Testis (tissue), 3 donors: Measurements from ENCODE around the gene DPRX. TPM values are rescaled to one million over a fixed set of nuclear protein-coding genes. Genes with fewer than 3 reads are reported as not detected.
"Not testable (repeated sequence)": the region's sequence is repeated elsewhere in the genome, so short reads cannot be mapped to it uniquely, and the experiment has no call there.

Experiments used
- DNase-seq: peaks from one replicate; pipeline ENCODE4 v3.0.0-alpha.2; 2019
- H3K27ac ChIP-seq, 2 donors: fragments of 200-600 bp; sonication (generic); one replicate each; pipeline ENCODE4 v1.5.1; 2019
- H3K27me3 ChIP-seq: fragments of 200-600 bp; sonication (generic); one replicate; pipeline ENCODE4 v1.5.1; 2019
- H3K36me3 ChIP-seq: fragments of 200-600 bp; sonication (generic); one replicate; pipeline ENCODE4 v1.5.1; 2017; ENCODE audit warnings: low read depth; ENCODE audit errors: missing control alignments
- H3K4me1 ChIP-seq: fragments of 200-600 bp; sonication (generic); one replicate; pipeline ENCODE4 v1.5.1; 2019
- H3K4me3 ChIP-seq, 2 donors: fragments of 200-600 bp; sonication (generic); one replicate each; pipeline ENCODE4 v1.5.1; 2017 to 2019
- H3K9me3 ChIP-seq: fragments of 200-600 bp; sonication (generic); one replicate; pipeline ENCODE4 v1.5.1; 2017
- CTCF ChIP-seq, 3 experiments: fragments of 450-650 bp in 2 of 3; fragments of 200-600 bp in 1 of 3; sonication (generic) in 1 of 3; IDR thresholded peaks; one replicate each; pipeline ENCODE4 v1.5.1; 2016 to 2019; ENCODE audit warnings: antibody characterized with exemption in 3 of 3, mild to moderate bottlenecking in 2 of 3, moderate library complexity in 1 of 3
- POLR2A ChIP-seq: fragments of 450-650 bp; IDR thresholded peaks from one replicate; pipeline ENCODE4 v1.6.1; 2017; ENCODE audit warnings: antibody characterized with exemption, mild to moderate bottlenecking, moderate library complexity
- WGBS, 2 donors: methylation state at CpG; one replicate each; pipeline ENCODE4 v1.1.5; 2018; 5-methylcytosine and 5-hydroxymethylcytosine counted together
- intact Hi-C: fragments of 100-400 bp; cut with DNase I; formaldehyde crosslinking; loops from one replicate; pipeline ENCODE4 v1.15.1; 2023; ENCODE audit warnings: low total_unique reads
- microRNA counts, 2 donors: library from miRNA; unstranded; fragments of <30 nt; microRNA quantifications; one replicate each; lab custom pipeline; 2016
- microRNA-seq, 2 donors: library from miRNA; unstranded; fragments of <30 nt; microRNA quantifications; one replicate each; pipeline ENCODE4, GENCODE V29; 2016; ENCODE audit warnings: borderline number of aligned reads in 2 of 2, borderline replicate concordance in 1 of 2
- polyA plus RNA-seq: library from polyadenylated mRNA; stranded (reverse); fragments of 350-450 nt; fragmentation: Illumina TruSeq; extraction: RNeasy Lipid Tissue Mini Kit (QIAGEN cat#74804); gene quantifications from one replicate; pipeline ENCODE4 v1.2.3, GENCODE V29; 2014; ENCODE audit warnings: low read depth, low replicate concordance; ENCODE audit not compliant: insufficient read depth
- small RNA-seq, 2 donors: library from RNA; depleted of rRNA; stranded (forward); fragments of <200 nt; gene quantifications; one replicate each; pipeline ENCODE3, GENCODE V24; 2016
- total RNA-seq, 2 donors: library from RNA; depleted of rRNA; stranded (reverse); fragments of >200 nt; gene quantifications; one replicate each; pipeline ENCODE4 v1.2.3, GENCODE V29; 2016

The DPRX gene
- total and polyA plus RNA-seq, 3 donors from 2014 or later, result not detected

GRCh38 chr19:53664760-53665159 lies 33.0 kb downstream of the DPRX start:
- DNase-seq, result no peak
- TF ChIP-seq CTCF (IDR thresholded peaks at IDR 0.05), result no peak
- no peak for TF ChIP-seq POLR2A
- no peaks in the 10 kb centered on the region for H3K36me3 ChIP-seq
- WGBS, 2 donors, result 71 to 73% methylated on average over 2 of the region's 2 CpGs
- no peaks in the 10 kb centered on the region for H3K9me3 ChIP-seq
- no peak overlapping the region for H3K4me3 ChIP-seq
- no peaks in the 10 kb centered on the region for H3K4me1 ChIP-seq
- H3K27ac ChIP-seq, result no peak overlapping the region
- intact Hi-C loops, result no loop called here
- no peaks in the 10 kb centered on the region for H3K27me3 ChIP-seq

- H3K4me1 ChIP-seq, DNase-seq, H3K36me3 ChIP-seq, H3K9me3 ChIP-seq, H3K27ac ChIP-seq, intact Hi-C loops, H3K27me3 ChIP-seq, H3K4me3 ChIP-seq: not testable (repeated sequence)
- 91% methylated on average over 3 of the region's 3 CpGs; no CpG with 5 or more reads in 1 of the 2 donors for WGBS, 2 donors
These were observed 34.5 kb downstream of the DPRX start for GRCh38 chr19:53666331-53666730.

DNA sequence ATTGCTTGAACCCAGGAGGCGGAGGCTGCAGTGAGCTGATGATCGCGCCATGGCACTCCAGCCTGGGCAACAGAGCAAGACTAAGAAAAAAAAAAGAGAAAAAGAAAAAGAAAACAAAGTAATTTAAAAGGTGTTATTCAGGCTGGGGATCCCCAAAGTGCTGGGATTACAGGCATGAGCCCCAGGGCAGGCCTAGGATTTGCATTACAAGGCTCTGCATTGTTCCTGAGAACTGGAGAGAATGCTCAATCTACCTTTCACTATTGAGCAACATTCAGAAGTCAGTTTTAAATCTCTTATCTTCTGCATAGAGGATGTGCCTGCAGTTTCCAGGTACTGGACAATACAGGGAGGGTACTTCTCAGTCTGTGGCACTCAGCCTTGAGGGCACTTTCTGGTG lies 37.0 kb downstream of the DPRX start:
- intact Hi-C loops, result not testable (repeated sequence)
- WGBS, 2 donors, result 94 to 95% methylated on average over 3 of the region's 3 CpGs

GRCh38 chr19:53670345-53670744 lies 38.5 kb downstream of the DPRX start:
- TF ChIP-seq CTCF (IDR thresholded peaks at IDR 0.05) (no peak), POLR2A (no peak)
- intact Hi-C loops, result no loop called here
- Histone ChIP-seq H3K9me3 (no peaks in the 10 kb centered on the region), H3K36me3 (no peaks in the 10 kb centered on the region), H3K4me1 (no peaks in the 10 kb centered on the region), H3K27me3 (no peaks in the 10 kb centered on the region), H3K27ac (no peak overlapping the region), H3K4me3 (no peak overlapping the region)
- WGBS, 2 donors, result 72 to 83% methylated on average over 3 to 5 of the region's 5 CpGs
- no peak for DNase-seq

More for the DNA sequence above, 37.0 kb downstream of the DPRX start:
- H3K36me3 ChIP-seq, H3K4me3 ChIP-seq, H3K27ac ChIP-seq, DNase-seq, H3K27me3 ChIP-seq, H3K4me1 ChIP-seq, H3K9me3 ChIP-seq: not testable (repeated sequence)

DNA sequence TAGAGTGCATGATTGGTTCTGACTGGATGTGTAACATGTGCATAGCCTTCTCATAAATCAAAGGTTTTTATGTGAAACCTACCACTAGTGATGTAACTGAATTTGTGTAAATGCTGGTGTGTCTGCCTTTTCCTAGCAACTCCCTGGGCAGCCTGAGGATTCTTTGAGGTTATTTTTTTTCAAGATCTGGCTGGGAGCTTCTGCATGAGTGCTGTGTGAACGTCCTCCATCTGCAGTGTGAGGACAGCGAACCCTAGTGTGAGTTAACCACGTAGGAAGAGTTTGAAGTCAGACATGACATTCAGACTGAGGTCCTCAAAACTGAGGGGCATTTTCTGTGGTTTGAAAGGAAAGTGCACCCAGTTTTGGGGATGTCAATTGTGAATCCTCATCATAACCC lies 39.9 kb downstream of the DPRX start:
- Histone ChIP-seq H3K9me3 (no peaks in the 10 kb centered on the region), H3K27me3 (no peaks in the 10 kb centered on the region), H3K4me1 (no peaks in the 10 kb centered on the region), H3K36me3 (no peaks in the 10 kb centered on the region), H3K4me3 (no peak overlapping the region), H3K27ac (no peak overlapping the region)
- WGBS, 2 donors, result 49 to 52% methylated on average over 3 of the region's 3 CpGs
- intact Hi-C loops, result no loop called here
- TF ChIP-seq POLR2A (no peak), CTCF (IDR thresholded peaks at IDR 0.05) (no peak)
- no peak for DNase-seq

MicroRNAs within 50 kb of the gene (microRNA counts, 767-probe panel; counts per million panel counts)
- microRNA hsa-miR-1323 (lab: Ali Mortazavi, UCI) (5,737 to 6,262 counts per million in 2 donors), microRNA hsa-miR-498 (lab: Ali Mortazavi, UCI) (0 to 152 counts per million in 2 donors), microRNA hsa-miR-512-3p (lab: Ali Mortazavi, UCI) (0 to 152 counts per million in 2 donors), microRNA hsa-miR-512-5p (lab: Ali Mortazavi, UCI) (0 to 152 counts per million in 2 donors), microRNA hsa-miR-515-3p (lab: Ali Mortazavi, UCI) (0 to 152 counts per million in 2 donors), microRNA hsa-miR-515-5p (lab: Ali Mortazavi, UCI) (0 to 152 counts per million in 2 donors), microRNA hsa-miR-519c-3p (lab: Ali Mortazavi, UCI) (0 to 152 counts per million in 2 donors), microRNA hsa-miR-519e-3p (lab: Ali Mortazavi, UCI) (0 to 152 counts per million in 2 donors), microRNA hsa-miR-520e (lab: Ali Mortazavi, UCI) (0 to 152 counts per million in 2 donors), microRNA hsa-miR-520f (lab: Ali Mortazavi, UCI) (0 to 152 counts per million in 2 donors)

Small RNAs within 50 kb of the gene (microRNA-seq; reads per million reads assigned to microRNA genes)
- gene MIR1323 (159 to 307 reads per million in 2 donors), gene MIR498 (34.1 to 87.0 reads per million in 2 donors), gene MIR512-1 (0 reads per million in 2 donors), gene MIR512-2 (0 reads per million in 2 donors), gene MIR515-1 (0 reads per million in 2 donors), gene MIR515-2 (0 reads per million in 2 donors), gene MIR519C (58.4 to 123 reads per million in 2 donors), gene MIR519E (0.70 to 2.8 reads per million in 2 donors), gene MIR520E (22.9 to 47.0 reads per million in 2 donors), gene MIR520F (504 to 841 reads per million in 2 donors)

Small RNAs within 50 kb of the gene (small RNA-seq; reads per million reads assigned to genes)
- 1.6 to 2.2 reads per million in 2 donors for gene MIR1323
- gene MIR498, result 0.09 to 0.18 reads per million in 2 donors
- 0 reads per million in 2 donors for gene MIR512-1
- 0 reads per million in 2 donors for gene MIR512-2
- gene MIR515-1, result 0 reads per million in 2 donors
- gene MIR515-2, result 0 reads per million in 2 donors
- gene MIR519C, result 0 reads per million in 2 donors
- gene MIR519E, result 0 reads per million in 2 donors
- 0 reads per million in 2 donors for gene MIR520E
- 0 reads per million in 2 donors for gene RNU6-698P

Other genes with a start within 250 kb of the DPRX start
- gene ZNF765, start 236.8 kb upstream of the DPRX start, total RNA-seq, result 10 to 100 TPM; 21.9 to 22.4 TPM
- 6.5 TPM for gene ZNF765, start 236.8 kb upstream of the DPRX start, polyA plus RNA-seq
- 10 to 100 TPM; 11.2 to 15.9 TPM for gene ZNF761, start 200.0 kb upstream of the DPRX start, total RNA-seq
- gene ZNF761, start 200.0 kb upstream of the DPRX start, polyA plus RNA-seq, result 6.4 TPM
- gene ZNF813, start 164.3 kb upstream of the DPRX start, total RNA-seq, result 1 to 10 TPM; 4.6 to 4.8 TPM
- 2.0 TPM for gene ZNF813, start 164.3 kb upstream of the DPRX start, polyA plus RNA-seq
- 10 to 100 TPM; 31.4 to 36.5 TPM for gene ZNF331, start 93.9 kb upstream of the DPRX start, total RNA-seq
- gene ZNF331, start 93.9 kb upstream of the DPRX start, polyA plus RNA-seq, result 26.5 TPM
- gene NLRP12, start 192.3 kb downstream of the DPRX start, total RNA-seq, result 1 to 10 TPM in 1 of 2 donors, under 1 TPM in 1; 0.16 to 1.5 TPM
- not detected for gene NLRP12, start 192.3 kb downstream of the DPRX start, polyA plus RNA-seq
- 10 to 100 TPM; 48.7 to 57.8 TPM for gene MYADM, start 235.9 kb downstream of the DPRX start, total RNA-seq
- gene MYADM, start 235.9 kb downstream of the DPRX start, polyA plus RNA-seq, result 128 TPM